AG04449 (cell line): ENCODE data around the gene CIB4.

Experiments used
- CTCF ChIA-PET: fragments of 350-600 bp; formaldehyde crosslinking; extraction: SDS; loops from one replicate; lab custom pipeline; 2021; ENCODE audit warnings: antibody characterized with exemption; lab: Yijun Ruan, JAX
- POLR2A ChIA-PET: fragments of 400-600, 350-600 bp; formaldehyde crosslinking; extraction: SDS; loops from one replicate; lab custom pipeline; 2020; ENCODE audit warnings: antibody characterized with exemption, inconsistent platforms; lab: Yijun Ruan, JAX
- DNase-seq: peaks from one replicate; pipeline ENCODE4 v3.0.0-alpha.2; 2010; ENCODE audit warnings: low read depth, low spot score
- H3K4me3 ChIP-seq: 2 replicates; pipeline ENCODE4 v1.5.1; 2011; ENCODE audit warnings: low read depth, mild to moderate bottlenecking, control low read depth, low read length
- CTCF ChIP-seq: IDR thresholded peaks from one replicate; pipeline ENCODE4 v1.5.1; 2011; ENCODE audit warnings: mild to moderate bottlenecking, moderate library complexity, low read length, control low read depth, inconsistent platforms; ENCODE audit not compliant: insufficient read depth; ENCODE audit errors: missing control alignments

Gene CIB4

DNA sequence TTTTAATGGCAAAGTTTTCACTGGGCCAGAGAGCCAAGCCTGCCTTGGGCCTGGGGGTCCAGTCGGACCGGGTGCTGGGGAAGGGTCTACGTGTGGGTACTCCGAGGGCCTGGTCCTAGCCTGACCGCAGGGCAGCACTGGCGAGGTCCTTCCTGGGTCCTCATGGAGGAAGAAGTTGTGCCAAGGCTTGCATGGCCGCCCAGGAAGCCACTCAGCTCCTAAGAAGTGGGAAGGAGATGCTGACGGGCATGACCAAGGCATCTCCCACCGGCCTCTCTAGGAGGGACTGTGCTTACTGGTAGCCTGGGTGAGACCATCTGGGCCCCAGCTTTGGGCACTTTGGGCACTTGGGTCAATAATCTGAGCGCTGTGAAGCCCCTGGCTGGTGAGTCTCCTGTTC is 22.6 kb downstream of the CIB4 start:
- CTCF ChIA-PET = interaction anchor here (5.7 to 17.2 kb wide), 2 partner anchors 14 to 120 kb away, joined by 52 to 698 read pairs; no protein-coding TSS in a partner anchor
- DNase-seq = no peak
- no peak overlapping the region for H3K4me3 ChIP-seq
- TF ChIP-seq CTCF = no peak
- POLR2A ChIA-PET = no interaction called here

DNA sequence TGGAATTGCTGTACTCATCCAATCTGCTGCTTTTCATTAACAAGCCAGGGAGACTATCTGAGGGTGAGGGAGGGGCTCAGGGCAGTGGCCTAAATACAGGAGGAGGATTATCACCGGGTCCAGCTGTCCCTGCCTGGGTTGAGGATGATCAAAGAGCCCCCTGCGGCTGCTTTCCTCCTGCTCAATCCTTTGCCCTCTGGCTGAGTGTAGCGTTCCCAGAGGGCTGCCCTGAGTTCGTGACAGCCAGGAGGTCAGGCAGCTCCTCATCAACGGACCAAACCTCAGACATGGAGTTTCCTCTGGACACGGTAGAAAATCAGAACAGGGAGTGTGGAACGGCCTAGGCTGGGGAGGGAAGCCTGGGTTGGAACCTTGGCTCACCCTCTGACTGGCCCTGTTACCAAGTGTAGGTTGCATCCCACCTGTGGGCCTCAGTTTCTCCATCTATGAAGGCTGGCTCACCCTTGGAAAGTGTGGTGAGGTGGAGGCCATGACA is 23.5 kb downstream of the CIB4 start:
- POLR2A ChIA-PET = no interaction called here
- no peak overlapping the region for H3K4me3 ChIP-seq
- CTCF ChIA-PET = interaction anchor here (1.2 to 17.2 kb wide), 3 partner anchors 13 to 121 kb away, joined by 3 to 698 read pairs (median 52); no protein-coding TSS in a partner anchor
- TF ChIP-seq CTCF = no peak
- DNase-seq = no peak

DNA sequence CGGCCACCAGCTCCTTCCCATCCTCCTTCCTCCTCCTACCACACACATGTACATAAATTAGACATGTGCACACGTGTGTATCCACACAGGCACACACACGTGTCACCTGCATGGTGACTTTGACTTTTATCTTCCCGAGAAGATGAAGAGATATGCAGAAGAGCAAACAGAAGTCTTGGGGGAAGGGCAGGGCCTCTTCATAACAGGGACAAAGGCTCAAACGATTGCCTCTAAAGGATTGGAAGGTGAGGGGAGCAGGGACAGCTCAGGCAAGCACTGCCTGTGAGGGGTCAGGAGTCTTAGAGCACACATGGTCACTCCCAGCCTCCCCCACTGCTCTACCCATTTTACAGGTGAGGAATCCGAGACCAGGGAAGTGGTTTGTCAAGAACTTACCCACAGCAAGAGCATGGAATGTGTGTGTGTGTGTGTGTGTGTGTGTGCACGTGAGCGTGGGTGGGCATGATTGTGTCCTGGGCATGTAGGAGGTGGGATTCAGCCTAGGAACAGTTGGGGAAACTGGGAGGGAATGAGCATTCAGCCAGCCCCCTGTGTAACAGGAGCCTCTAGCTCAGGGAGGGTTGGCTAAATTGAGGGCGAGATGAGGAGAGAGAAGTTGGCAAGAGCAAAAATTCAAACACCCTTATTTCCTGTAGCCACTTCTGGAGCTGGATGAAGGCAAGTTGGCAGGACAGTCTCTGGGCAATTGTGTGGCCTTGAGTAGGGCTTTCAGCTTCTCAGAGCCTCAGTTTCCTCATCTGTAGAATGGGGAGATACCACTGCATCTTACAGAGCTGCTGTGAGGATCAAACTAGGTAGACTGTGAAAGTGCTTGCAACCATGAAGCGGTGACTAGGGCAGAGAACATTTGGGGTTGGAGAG is 24.2 kb downstream of the CIB4 start:
- POLR2A ChIA-PET = interaction anchor here (0.6 kb wide), 1 partner anchor 26 kb away, joined by 3 read pairs; no protein-coding TSS in a partner anchor

GRCh38 chr2:26615860-26616705 is 25.1 kb downstream of the CIB4 start:
- H3K4me3 ChIP-seq = no peak overlapping the region
- POLR2A ChIA-PET = interaction anchor here (0.6 kb wide), 1 partner anchor 25 kb away, joined by 3 read pairs; no protein-coding TSS in a partner anchor
- no peak for DNase-seq
- TF ChIP-seq CTCF = no peak
- CTCF ChIA-PET = interaction anchor here (1.1 to 17.2 kb wide), 3 partner anchors 11 to 123 kb away, joined by 3 to 698 read pairs (median 52); no protein-coding TSS in a partner anchor

More for the DNA sequence above, 24.2 kb downstream of the CIB4 start:
- no peak overlapping the region for H3K4me3 ChIP-seq
- no peak for DNase-seq
- CTCF ChIA-PET = interaction anchor here (1.1 to 17.2 kb wide), 4 partner anchors 10 to 122 kb away, joined by 3 to 698 read pairs (median 28); no protein-coding TSS in a partner anchor
- TF ChIP-seq CTCF = no peak

DNA sequence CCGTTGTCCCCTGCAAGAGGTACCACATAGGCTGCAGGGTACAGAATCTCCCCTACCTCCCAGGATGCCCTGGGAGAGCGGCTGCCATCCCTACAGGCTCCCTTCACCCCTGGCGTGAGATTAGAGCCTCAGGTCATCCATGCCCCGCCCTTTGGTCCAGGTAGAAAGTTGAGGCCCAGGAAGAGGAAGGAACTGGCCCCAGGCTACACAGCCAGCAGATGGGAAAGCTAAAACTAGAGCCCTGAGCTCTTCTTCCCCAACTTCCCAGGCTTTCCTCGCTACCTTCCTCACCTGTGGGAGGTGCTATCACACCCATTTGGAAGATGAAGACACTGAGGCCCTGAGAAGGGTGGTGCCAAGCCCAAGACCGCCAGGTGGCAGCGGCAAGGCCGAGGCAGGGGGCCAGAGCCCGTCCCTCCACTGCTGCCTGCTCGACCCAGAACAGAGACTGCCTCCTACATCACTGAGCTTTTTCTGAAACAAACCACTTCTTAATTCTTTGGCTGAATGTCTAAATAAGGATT is 25.8 kb downstream of the CIB4 start:
- ChIA-PET CTCF (interaction anchor here (0.6 to 17.2 kb wide), 4 partner anchors 10 to 123 kb away, joined by 3 to 698 read pairs (median 28); no protein-coding TSS in a partner anchor), POLR2A (no interaction called here)
- DNase-seq = no peak
- no peak overlapping the region for H3K4me3 ChIP-seq
- TF ChIP-seq CTCF = no peak
